Left kidney (tissue), 1 donor: ENCODE data around the gene MRO. TPM values are rescaled to one million over a fixed set of nuclear protein-coding genes. Genes with fewer than 3 reads are reported as not detected.

Source experiments
- polyA plus RNA-seq: library from polyadenylated mRNA; unstranded; fragments of 120-200 nt; gene quantifications from one replicate; pipeline ENCODE4 v1.2.1, GENCODE V29; 2013; ENCODE audit not compliant: insufficient read length

MRO gene
- polyA plus RNA-seq, 1 donor: 2.2 TPM

Other genes starting within 250 kb of the MRO start
- gene ME2, start 59.1 kb upstream of the MRO start, polyA plus RNA-seq: 39.3 TPM
- gene ELAC1, start 148.0 kb upstream of the MRO start, polyA plus RNA-seq: 18.4 TPM
- gene SMAD4, start 210.2 kb upstream of the MRO start, polyA plus RNA-seq: 184 TPM